ENCODE measurements around the gene CBL. TPM values are rescaled to one million over a fixed set of nuclear protein-coding genes. Genes with fewer than 3 reads are reported as not detected.

Gene CBL
- polyA plus RNA-seq, 1 of the 3 experiments (the other 2 are of a cell fraction) = 9.5 TPM

DNA sequence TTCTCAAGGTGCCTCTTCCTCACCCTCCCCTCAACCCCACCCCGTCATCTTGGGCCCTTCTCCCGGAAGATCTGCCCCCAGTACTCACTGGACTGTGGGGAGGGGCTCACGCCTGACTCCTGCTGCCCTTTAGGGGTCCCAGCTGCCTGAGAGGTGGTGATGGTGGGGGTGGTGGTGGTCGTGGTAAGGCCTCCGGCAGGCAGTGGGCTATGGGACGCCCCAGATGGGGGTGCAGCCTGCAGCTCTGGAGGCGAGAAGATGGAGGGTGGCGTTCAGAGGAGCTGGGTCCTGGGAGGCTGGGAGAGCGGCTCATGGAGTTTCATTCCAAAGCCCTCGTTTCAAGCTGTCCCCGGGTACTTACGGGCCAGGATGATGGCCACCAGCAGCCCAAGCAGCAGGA lies 139.5 kb downstream of the CBL start:
- DNase-seq = no peak
- Histone ChIP-seq H3K27ac (ENCODE audit: low read depth in 2 of 2, low read length in 1 of 2) (no peak overlapping the region), H4K20me1 (ENCODE audit: insufficient read depth) (no peaks in the 10 kb centered on the region), H3K9me2 (no peaks in the 10 kb centered on the region), H3K27me3 (ENCODE audit: insufficient read depth) (no peaks in the 10 kb centered on the region; the same call in 1 of the 2 replicates), H3K9ac (no peak overlapping the region), H3F3A (replicated peaks; ENCODE audit: insufficient read depth) (no peaks in the 10 kb centered on the region), H3K36me3 (replicated peaks in 1 of 2; ENCODE audit: control insufficient read depth in 1 of 2, insufficient read depth in 2 of 2, low read length in 1 of 2) (no peaks in the 10 kb centered on the region), H3K4me1 (ENCODE audit: control insufficient read depth in 1 of 2, insufficient read depth in 2 of 2, low read depth in 1 of 2, low read length in 1 of 2) (peaks cover 0 to 7% of the 10 kb centered on the region in 2 experiments; a peak in 1 of 4 replicates), H2AFZ (ENCODE audit: low read depth) (no peak overlapping the region), H3K4me2 (no peak overlapping the region), H3K79me2 (ENCODE audit: insufficient read depth) (no peaks in the 10 kb centered on the region), H3K4me3 (ENCODE audit: low read depth in 2 of 2, low read length in 1 of 2) (no peak overlapping the region), H3K9me3 (no peaks in the 10 kb centered on the region)
- TF ChIP-seq GATA2 (CRISPR knock-in tag; IDR thresholded peaks at IDR 0.05) = no peak
- no peak for TF ChIP-seq EP300 (IDR thresholded peaks at IDR 0.05; ENCODE audit: borderline replicate concordance in 1 of 2, low read depth in 1 of 2, low read length in 1 of 2)
- WGBS (ENCODE audit: low lambda C conversion rate) = 79% methylated on average over 10 of the region's 12 CpGs
- CTCF ChIA-PET = interaction anchor here (0.5 to 11.0 kb wide), 4 partner anchors 11 to 188 kb away, joined by 3 to 90 read pairs (median 46); no protein-coding TSS in a partner anchor
- POLR2A ChIA-PET = no interaction called here

DNA sequence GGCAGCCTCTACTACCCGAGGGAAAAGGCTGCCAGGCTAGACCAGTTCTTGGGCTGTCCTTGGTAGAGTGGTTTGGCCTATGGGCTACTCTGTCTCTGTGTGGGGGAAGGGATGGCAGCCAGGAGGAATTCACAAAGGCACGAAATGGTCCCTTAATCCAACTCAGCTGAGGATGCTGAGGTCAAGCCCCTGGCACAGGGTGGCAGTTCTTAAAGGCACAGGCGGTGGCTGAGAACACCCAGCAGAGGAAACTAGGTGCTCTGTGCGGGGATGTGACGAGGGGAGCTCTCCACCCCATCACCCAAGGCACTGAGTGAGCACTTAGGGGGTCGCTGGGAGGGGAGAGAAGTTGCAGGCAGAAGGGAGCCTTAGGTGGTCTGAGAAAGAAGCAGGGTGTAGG lies 140.5 kb downstream of the CBL start, which contains the start of gene MFRP:
TSS of gene MFRP (minus strand) at position 101 of the 400 bp plus-strand sequence. CDS start 192 bp downstream, outside the sequence.
- Histone ChIP-seq H3K79me2 (ENCODE audit: insufficient read depth) (no peaks in the 10 kb centered on the region), H2AFZ (ENCODE audit: low read depth) (no peak within 1 kb of the TSS), H3K4me2 (no peak within 1 kb of the TSS), H3K4me3 (ENCODE audit: low read depth in 2 of 2, low read length in 1 of 2) (no peak within 1 kb of the TSS), H3K27ac (ENCODE audit: low read depth in 2 of 2, low read length in 1 of 2) (no peak within 1 kb of the TSS), H3K4me1 (ENCODE audit: control insufficient read depth in 1 of 2, insufficient read depth in 2 of 2, low read depth in 1 of 2, low read length in 1 of 2) (peaks cover 0 to 7% of the 10 kb centered on the region in 2 experiments; a peak in 1 of 4 replicates), H3K9me3 (no peaks in the 10 kb centered on the region), H3K36me3 (replicated peaks in 1 of 2; ENCODE audit: control insufficient read depth in 1 of 2, insufficient read depth in 2 of 2, low read length in 1 of 2) (no peaks in the 10 kb centered on the region), H3K9ac (no peak within 1 kb of the TSS), H3K9me2 (no peaks in the 10 kb centered on the region), H3K27me3 (ENCODE audit: insufficient read depth) (no peaks in the 10 kb centered on the region; the same call in 1 of the 2 replicates), H3F3A (replicated peaks; ENCODE audit: insufficient read depth) (no peaks in the 10 kb centered on the region), H4K20me1 (ENCODE audit: insufficient read depth) (no peaks in the 10 kb centered on the region)
- ChIA-PET CTCF (interaction anchor here (1.6 to 11.0 kb wide), 5 partner anchors 8 to 134 kb away, joined by 3 to 90 read pairs (median 42); no protein-coding TSS in a partner anchor), POLR2A (no interaction called here)
- DNase-seq = no peak
- TF ChIP-seq MEF2A (IDR thresholded peaks at IDR 0.05; ENCODE audit: borderline replicate concordance, low read depth) (no peak), FOXJ3 (CRISPR knock-in tag; IDR thresholded peaks at IDR 0.05) (no peak)
- WGBS (ENCODE audit: low lambda C conversion rate) = 46% methylated on average over 6 of the region's 6 CpGs

DNA sequence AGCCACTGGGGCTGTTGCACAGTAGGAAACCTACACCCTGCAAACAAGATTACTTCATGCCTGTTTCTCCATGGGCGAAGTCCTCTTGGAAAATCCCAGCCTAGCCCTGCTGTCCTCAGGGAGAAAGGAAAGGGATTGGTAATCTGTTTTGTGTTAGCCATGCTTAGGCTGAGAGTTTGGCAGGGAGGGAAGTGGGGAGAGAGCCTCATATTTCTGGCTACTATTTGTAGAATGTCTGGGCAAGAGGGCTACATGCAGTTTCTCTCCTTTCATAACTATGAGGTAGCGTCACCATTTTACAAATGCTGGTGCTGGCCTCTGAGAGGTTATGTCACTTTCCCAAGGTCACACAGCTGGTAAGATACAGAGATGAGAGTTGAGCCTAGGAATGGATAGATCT lies 141.1 kb downstream of the CBL start:
- DNase-seq = no peak
- no peaks in the 10 kb centered on the region for H3K9me3 ChIP-seq

More for the DNA sequence above, 141.1 kb downstream of the CBL start:
- no peaks in the 10 kb centered on the region for H3K9me2 ChIP-seq
- ChIA-PET POLR2A (no interaction called here), CTCF (interaction anchor here (1.6 to 11.0 kb wide), 5 partner anchors 9 to 133 kb away, joined by 3 to 90 read pairs (median 42); no protein-coding TSS in a partner anchor)
- no peak overlapping the region for H3K9ac ChIP-seq
- no peaks in the 10 kb centered on the region for H3K79me2 ChIP-seq (ENCODE audit: insufficient read depth)
- H4K20me1 ChIP-seq (ENCODE audit: insufficient read depth) = no peaks in the 10 kb centered on the region
- H3K4me1 ChIP-seq (ENCODE audit: control insufficient read depth in 1 of 2, insufficient read depth in 2 of 2, low read depth in 1 of 2, low read length in 1 of 2) = peaks cover 0 to 9% of the 10 kb centered on the region in 2 experiments; a peak in 1 of 4 replicates
- 62% methylated on average over 2 of the region's 2 CpGs for WGBS (ENCODE audit: low lambda C conversion rate)
- TF ChIP-seq, protein P1, sequence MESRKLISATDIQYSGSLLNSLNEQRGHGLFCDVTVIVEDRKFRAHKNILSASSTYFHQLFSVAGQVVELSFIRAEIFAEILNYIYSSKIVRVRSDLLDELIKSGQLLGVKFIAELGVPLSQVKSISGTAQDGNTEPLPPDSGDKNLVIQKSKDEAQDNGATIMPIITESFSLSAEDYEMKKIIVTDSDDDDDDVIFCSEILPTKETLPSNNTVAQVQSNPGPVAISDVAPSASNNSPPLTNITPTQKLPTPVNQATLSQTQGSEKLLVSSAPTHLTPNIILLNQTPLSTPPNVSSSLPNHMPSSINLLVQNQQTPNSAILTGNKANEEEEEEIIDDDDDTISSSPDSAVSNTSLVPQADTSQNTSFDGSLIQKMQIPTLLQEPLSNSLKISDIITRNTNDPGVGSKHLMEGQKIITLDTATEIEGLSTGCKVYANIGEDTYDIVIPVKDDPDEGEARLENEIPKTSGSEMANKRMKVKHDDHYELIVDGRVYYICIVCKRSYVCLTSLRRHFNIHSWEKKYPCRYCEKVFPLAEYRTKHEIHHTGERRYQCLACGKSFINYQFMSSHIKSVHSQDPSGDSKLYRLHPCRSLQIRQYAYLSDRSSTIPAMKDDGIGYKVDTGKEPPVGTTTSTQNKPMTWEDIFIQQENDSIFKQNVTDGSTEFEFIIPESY (IDR thresholded peaks at IDR 0.05; ENCODE audit: borderline replicate concordance, low read depth) = no peak
- TF ChIP-seq MEF2A (IDR thresholded peaks at IDR 0.05; ENCODE audit: borderline replicate concordance, low read depth) = no peak
- no peak for TF ChIP-seq TAF1 (IDR thresholded peaks at IDR 0.05; ENCODE audit: borderline replicate concordance, low read depth, low read length)
- TF ChIP-seq EP300 (IDR thresholded peaks at IDR 0.05; ENCODE audit: borderline replicate concordance in 1 of 2, low read depth in 1 of 2, low read length in 1 of 2) = no peak
- no peak for TF ChIP-seq SIN3A (IDR thresholded peaks at IDR 0.05; ENCODE audit: borderline replicate concordance, low read depth, low read length)
- TF ChIP-seq TCF12 (IDR thresholded peaks at IDR 0.05) = no peak
- no peak for TF ChIP-seq JUND (IDR thresholded peaks at IDR 0.05)
- TF ChIP-seq, protein P2, sequence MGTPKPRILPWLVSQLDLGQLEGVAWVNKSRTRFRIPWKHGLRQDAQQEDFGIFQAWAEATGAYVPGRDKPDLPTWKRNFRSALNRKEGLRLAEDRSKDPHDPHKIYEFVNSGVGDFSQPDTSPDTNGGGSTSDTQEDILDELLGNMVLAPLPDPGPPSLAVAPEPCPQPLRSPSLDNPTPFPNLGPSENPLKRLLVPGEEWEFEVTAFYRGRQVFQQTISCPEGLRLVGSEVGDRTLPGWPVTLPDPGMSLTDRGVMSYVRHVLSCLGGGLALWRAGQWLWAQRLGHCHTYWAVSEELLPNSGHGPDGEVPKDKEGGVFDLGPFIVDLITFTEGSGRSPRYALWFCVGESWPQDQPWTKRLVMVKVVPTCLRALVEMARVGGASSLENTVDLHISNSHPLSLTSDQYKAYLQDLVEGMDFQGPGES (IDR thresholded peaks at IDR 0.05; ENCODE audit: low read depth, low read length) = no peak
- TF ChIP-seq SMC3 (IDR thresholded peaks at IDR 0.05; ENCODE audit: low read depth, low read length) = no peak
- no peak for TF ChIP-seq NRF1 (IDR thresholded peaks at IDR 0.05; ENCODE audit: low read depth, low read length)
- no peak for TF ChIP-seq RXRA (IDR thresholded peaks at IDR 0.05; ENCODE audit: borderline replicate concordance, low read depth)
- H3K4me3 ChIP-seq (ENCODE audit: low read depth in 2 of 2, low read length in 1 of 2) = no peak overlapping the region
- no peaks in the 10 kb centered on the region for H3F3A ChIP-seq (replicated peaks; ENCODE audit: insufficient read depth)
- no peaks in the 10 kb centered on the region for H3K36me3 ChIP-seq (replicated peaks in 1 of 2; ENCODE audit: control insufficient read depth in 1 of 2, insufficient read depth in 2 of 2, low read length in 1 of 2)
- no peak overlapping the region for H3K4me2 ChIP-seq
- no peak overlapping the region for H2AFZ ChIP-seq (ENCODE audit: low read depth)
- H3K27me3 ChIP-seq (ENCODE audit: insufficient read depth) = no peaks in the 10 kb centered on the region; the same call in 1 of the 2 replicates
- no peak overlapping the region for H3K27ac ChIP-seq (ENCODE audit: low read depth in 2 of 2, low read length in 1 of 2)
